Measurements from ENCODE around the gene ZMPSTE24.
"Not testable (repeated sequence)": the region's sequence is repeated elsewhere in the genome, so short reads cannot be mapped to it uniquely, and the experiment has no call there.

Gene ZMPSTE24

DNA sequence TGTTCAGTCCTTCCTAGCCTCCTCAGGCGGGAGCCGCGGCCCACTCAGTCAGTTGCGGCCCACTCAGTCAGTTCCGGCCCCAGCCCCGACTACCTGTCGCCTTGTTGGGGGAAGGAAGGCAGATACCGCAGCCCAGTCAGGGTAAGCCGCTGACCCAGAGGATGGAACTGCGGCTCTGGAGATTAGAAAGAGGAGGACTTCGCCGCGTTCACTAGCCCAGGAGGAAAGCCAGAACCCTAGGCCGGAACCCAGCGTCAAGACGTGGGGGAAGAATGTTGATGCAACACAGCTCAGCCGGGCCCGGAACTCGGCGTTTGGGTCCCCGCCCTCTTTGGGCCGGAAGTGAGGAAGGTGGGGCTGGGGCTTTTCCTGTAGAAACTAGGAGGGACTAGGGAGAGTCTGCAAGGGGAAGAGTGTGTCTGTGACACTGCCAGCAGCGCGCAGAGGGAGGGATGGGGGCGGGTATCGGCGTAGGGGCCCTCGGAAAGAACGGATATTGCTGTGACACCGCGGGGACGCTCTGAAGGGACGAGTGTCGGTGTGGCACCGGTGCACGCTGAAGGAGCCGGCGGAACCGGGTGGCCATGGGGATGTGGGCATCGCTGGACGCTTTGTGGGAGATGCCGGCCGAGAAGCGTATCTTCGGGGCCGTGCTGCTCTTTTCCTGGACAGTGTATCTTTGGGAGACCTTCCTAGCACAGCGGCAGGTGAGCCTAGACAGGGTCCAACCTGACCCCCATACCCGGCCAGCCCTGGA is at the start of gene ZMPSTE24:
Gene ZMPSTE24 (plus strand): TSS at position 549 of the 757 bp plus-strand sequence. CDS start 36 bp downstream, at position 585.
- DNase-seq = peak; percentile 95 to 96

DNA sequence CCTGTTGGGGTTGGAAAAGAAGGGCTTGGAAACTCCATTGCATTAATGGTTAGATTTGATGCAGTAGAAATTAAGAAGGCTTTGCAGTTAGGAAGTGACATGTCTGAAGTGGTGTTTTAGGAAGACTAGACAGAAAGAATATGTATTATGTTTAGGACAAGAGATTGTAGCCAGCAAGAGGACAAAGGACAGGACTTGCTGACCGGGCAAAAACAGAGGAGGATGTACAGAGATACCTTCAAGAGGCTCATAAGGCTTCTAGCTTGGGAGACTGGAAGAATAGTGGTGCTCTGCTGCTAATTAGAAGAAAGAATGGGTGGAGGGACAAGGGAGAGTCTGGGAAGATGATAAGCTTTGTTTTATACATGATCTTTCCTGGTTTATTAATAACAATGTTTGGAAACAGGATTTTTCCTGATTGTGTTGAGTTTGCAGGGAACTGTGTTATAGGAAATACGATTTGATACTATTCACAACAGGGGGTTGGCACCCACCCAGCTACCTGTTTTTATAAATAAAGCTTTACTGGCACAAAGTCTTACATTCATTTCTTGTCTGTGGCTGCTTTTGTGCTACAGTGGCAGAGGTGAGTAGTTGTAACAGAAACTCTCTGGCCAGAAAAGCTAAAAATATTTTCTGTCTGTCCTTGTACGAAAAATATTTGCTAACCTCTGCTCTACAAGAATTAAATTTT is 47.4 kb upstream of the ZMPSTE24 start:
- DNase-seq = no peak

DNA sequence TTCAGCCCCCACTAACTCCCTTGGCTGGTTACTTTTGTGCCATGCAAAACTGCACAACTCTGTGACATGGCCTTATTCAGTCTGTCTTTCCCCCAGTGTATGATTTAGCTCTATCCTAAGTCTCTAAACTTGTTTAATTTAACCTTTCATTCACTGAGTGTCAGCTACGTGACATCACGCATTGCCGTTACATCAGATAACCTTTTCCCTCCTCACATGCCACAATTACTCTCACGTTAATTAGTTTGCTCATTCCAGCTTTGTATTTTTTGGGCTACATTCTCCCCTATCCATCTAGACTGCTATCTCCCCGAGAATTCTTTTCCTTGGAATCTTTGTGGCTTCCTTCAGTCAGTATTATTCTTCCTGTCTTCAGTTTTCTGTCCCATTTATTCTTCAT is 39.7 kb upstream of the ZMPSTE24 start:
- no peak for DNase-seq

DNA sequence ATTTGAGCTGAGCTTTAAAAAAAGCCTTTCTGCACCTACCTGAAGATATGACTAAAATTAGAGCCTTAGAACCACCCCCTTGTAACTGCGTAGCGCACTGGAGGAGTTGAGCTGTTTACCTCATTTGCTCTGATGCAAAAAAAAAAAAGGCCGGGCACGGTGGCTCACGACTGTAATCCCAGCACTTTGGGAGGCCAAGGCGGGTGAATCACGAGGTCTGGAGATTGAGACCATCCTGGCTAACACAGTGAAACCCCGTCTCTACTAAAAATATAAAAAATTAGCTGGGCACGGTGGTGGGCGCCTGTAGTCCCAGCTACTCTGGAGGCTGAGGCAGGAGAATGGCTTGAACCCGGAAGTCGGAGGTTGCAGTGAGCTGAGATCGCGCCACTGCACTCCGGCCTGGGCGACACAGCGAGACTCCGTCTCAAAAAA is 36.5 kb upstream of the ZMPSTE24 start:
- DNase-seq = not testable (repeated sequence)

DNA sequence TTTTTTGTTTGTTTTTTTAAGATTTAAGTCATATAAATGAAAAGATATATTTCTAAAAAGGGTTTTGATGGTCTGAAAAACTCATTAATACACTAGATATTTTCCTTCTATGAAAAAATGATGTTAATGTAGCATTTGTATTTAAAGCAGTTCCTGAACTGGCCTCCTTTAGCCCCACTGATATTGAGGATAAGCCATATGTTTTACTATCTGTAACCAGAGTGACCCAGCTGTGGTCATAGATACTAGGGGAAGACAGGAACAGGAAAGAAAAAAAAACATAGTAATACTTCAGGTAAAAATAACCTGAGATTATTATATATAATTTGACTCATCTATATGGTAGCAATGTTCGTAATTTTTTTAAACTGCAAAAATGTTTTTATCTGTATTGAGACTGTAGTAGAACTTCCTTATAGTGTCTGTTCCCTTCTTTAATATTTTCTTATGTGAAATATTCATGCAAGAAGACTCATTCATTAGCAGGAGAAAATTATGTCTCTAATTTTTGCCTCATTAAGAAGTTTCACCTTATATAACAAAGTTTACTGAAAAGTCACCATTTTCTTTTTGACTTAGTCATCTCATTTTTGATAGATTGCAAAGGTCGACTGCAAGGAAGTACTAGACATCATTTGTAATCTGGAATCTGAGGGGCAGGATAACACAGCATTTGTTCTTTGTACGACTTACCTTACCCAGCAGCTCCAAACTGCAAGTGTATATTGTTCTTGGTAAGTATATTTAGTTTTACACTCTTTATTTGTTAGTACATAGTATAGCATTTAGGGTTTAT is 35.9 kb upstream of the ZMPSTE24 start:
- DNase-seq = no peak

DNA sequence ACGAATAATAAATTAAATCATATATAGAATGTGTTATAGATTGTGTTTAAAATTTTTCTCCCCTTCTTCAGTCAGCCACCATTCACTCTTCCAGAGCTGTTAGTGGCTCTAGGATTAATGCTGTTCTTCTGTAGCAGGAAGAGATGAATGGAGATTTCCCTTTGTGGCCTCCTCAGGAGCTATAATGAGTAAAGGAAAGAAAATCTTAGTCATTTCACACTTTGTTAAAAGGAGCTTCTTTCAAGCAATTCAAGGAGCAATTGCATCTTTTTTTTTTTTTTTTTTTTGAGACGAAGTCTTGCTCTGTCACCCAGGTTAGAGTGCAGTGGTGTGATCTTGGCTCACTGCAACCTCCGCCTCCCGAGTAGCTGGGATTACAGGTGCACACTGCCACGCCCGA is 34.0 kb upstream of the ZMPSTE24 start:
- no peak for DNase-seq

DNA sequence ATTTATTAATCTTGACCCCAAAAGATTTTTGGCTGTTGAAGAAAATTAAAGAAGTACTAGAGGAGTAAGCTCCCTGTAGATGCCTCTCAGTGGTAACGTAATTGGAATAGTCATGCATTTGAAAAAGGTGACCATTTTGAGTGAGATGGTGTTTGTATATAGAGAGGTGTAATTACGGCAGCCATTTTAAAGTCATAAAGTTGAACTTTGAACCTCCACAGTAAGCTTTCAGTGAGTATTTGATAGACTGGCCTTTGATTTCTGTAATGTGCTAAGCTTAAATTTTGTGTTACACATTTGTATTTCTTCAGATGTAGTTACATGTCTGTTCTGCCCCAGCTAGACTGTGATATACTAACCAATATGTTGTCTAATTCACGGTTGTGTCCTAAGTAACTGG is 31.8 kb upstream of the ZMPSTE24 start:
- no peak for DNase-seq

DNA sequence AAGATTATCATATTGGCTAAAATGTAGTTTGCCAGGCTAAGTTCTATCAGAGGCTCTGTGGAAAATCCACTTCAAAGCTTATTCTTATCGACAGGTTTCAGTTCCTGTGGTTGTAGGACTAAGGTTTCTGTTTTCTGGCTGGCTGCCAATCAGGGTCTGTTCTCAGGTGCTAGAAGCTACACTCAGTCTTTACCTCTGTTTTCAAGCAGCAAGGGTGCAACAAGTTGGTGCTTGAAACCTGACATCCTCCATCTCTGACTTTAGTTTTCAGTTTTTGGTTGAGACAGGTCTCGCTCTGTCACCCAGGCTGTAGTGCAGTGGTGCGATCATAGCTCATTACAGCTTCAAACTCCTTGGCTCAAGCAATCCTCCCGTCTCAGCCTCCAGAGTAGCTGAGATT is 25.6 kb upstream of the ZMPSTE24 start:
- DNase-seq = peak; percentile 22 to 30

DNA sequence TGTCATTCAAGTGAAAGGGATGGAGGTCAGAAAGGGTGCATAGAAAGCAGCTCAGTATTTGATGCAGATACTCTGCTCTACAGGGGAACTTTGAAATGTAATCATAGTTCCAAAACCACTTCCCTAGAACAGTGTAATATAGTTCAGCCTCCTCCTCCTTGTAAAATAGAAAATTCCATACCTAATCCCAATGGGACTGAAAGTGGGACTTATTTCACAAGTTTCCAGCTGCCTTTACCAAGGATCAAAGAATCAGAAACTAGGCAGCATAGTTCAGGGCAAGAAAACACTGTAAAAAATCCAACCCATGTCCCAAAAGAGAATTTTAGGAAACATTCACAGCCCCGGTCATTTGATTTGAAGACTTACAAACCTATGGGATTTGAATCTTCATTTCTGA is 18.4 kb upstream of the ZMPSTE24 start:
- no peak for DNase-seq

DNA sequence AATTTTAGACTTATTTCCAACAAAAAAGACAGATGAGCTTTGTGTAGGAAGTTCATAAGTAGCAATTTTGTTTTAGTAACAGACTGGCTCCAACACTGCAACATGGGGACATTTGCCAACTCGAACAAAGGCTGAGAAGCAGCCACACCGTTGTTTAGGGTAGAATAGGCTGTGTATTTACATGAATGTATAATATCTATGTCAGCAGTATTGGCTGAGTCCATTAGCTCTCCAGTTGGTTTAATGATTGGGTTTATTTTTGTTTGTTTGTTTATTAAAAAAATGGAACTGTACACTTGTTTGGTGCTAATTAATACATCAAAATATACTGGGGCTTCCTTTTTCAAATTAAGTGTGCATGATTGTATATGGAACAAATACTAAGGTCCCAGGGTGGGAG is 17.6 kb upstream of the ZMPSTE24 start:
- no peak for DNase-seq

DNA sequence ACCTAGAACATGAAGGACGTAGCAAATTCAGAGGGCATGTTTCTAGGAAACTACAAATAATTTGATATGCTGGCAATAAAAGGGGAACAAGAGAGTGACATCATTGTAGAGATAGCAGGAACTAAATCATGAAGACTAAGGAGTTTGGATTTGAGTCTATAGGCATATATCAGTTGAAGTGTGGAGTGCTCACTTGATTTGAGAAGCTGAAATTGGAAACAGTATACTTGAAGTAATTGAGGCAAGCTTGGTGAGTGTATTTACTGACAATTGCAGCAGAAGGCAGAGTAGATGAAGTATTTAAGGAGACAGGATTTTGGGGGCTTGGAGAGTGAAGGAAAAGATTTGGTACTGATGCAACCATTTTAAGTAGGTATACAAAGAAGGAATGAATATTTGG is 16.7 kb upstream of the ZMPSTE24 start:
- no peak for DNase-seq

DNA sequence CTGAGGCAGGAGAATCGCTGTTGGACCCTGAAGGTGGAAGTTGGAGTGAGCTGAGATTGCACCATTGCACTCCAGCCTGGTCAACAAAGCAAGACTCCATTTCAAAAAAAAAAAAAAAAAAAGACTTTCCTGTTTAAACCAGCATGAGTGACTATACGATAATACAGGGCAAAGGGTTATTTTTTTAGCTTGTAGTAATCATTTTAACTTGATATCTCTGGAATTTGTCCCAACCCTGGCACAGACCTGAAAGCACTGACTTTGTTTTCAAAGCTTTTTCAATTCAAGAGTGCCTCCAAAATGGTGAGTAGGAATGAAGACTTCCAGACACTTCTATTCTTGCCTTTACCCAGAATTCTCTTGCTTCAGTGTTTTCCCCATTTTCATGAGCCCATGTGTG is 14.7 kb upstream of the ZMPSTE24 start:
- DNase-seq = no peak

DNA sequence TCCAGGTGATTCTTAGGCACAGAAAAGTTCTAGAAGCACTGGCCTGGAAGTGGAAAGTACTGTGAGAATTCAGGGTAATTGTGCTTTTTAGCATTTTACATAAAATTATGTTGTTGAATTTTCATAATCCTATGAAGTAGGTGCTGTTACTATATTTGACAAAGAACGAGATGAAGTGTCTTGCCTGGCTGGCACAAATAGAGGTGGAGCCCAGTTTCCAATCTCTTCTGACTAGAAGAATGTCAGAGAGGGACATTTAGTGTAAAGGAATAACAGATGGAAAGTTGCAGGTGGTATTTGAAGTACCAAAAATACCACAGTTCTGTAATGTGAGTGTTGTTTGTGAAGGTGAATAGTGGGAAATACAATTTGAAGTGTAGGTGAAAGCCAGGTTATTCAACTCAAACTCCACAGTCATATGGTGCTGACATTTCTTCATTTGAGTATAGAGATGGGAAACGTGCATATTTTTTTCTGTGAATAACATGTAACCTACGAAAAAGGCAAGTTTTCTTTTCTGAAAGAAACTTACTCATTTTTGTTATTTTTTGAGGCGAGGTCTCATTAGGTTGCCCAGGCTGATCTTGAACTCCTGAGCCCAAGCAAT is 13.8 kb upstream of the ZMPSTE24 start:
- DNase-seq = no peak

DNA sequence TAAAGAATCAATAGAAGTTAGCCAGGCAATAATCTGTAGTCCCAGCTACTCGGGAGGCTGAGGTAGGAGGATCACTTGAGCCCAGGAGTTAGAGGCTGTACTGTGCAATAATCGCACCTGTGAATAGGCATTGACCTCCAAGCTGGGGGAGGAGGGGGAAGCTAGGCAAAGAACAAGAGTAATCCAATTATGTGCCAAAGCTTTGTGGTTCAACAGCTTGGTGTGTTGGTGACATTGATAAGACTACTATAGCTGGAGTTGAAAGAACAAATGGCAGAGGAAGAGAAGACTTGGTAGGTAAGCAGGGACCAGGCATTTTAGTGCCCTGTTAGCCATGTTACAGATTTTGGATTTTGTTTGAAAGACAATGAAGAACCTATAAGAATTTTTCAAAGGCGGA is 12.3 kb upstream of the ZMPSTE24 start:
- DNase-seq = no peak

DNA sequence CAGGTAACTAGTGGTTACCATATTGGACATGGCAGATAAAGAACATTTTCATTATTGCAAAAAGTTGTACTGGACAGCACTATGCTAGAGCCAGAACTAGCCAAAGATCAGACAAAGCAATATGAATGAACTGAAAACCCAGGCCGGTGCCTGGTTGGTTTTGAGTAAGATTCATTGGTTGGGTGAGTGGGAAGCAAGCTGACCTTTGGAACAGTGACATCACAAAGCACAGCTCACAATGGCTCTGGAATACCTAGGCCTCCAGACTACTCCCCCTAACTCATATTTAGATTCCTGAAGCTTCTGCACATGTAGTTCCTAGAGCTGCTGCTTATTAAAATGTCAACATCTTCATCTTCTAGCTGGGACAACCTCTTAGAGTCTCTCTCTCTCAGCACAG is 10.4 kb upstream of the ZMPSTE24 start, which contains the start of gene TMCO2:
Gene TMCO2 (plus strand): TSS at position 283 of the 400 bp plus-strand sequence. CDS start 57 bp downstream, at position 340.
- DNase-seq = no peak

DNA sequence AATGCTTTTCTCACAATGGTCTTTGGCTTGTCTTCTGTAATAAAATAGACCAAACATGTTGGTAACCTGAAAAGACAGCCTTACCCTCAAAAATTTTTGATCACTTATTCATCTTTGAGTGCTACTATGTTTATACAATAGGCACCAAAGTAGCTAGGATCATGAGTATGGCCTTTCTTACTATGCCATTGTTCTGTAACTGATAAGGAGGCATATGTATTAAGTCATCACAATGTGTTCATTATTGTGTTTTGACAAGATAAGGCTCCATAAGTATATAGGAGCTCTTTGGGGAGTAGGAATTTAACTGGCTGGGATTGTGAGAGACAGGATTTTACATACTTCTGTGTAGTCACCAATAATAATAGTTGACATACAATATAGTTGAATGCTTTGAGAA is 9.6 kb upstream of the ZMPSTE24 start:
- no peak for DNase-seq

DNA sequence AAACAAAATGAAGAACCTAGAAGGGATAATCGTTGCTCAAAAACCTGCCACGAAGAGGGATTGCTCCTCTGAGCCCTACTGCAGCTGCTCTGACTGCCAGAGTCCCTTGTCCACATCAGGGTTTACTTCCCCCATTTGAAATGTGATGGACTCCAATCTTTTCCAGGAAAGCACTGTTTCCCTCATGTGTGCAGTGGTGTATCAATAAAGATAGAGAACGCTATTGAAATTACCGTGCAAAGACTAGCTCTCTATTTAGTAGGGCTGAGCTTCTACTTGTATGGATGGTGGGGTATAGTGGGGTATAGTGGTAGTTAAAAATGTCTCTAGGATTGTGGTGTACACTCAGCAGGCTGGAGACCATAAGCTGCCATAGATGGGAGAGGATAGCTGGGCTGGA is 6.6 kb upstream of the ZMPSTE24 start:
- DNase-seq = no peak

DNA sequence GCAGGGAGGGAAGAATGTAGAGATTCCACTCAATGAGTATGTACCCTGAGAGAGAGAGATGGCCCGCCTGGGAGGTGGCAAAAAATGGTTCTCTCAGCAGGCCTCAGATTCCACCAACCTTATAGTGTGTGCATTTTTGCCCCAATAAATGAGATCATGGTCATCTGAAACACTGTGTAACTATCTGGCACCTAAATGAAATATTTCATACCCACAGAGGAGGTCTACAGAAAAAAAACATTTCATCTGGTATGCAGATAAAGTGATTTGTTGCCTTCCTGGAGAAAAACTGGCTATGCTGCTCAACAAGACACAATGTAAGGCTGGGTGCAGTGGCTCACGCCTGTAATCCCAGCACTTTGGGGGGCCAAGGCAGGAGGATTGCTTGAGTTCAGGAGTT is 5.4 kb upstream of the ZMPSTE24 start:
- no peak for DNase-seq

DNA sequence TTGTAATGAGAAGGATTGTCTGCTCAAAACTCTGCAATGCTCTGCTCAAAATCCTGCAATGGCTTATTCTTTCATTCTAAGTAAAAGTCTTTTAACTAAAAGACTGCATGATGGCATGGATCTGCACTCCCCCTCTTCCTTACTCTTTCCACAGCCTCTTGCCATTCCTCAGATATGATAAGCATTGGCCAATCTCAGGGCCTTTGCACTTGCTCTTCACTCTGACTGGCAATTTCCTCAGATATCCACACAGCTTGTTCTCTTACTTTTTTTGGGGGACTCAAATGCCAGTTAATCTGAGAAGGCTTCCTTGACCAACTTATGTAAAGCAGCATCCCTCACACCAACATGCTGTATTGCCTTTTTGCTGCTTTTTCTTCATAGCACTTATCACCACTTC is 2.8 kb upstream of the ZMPSTE24 start:
- no peak for DNase-seq

DNA sequence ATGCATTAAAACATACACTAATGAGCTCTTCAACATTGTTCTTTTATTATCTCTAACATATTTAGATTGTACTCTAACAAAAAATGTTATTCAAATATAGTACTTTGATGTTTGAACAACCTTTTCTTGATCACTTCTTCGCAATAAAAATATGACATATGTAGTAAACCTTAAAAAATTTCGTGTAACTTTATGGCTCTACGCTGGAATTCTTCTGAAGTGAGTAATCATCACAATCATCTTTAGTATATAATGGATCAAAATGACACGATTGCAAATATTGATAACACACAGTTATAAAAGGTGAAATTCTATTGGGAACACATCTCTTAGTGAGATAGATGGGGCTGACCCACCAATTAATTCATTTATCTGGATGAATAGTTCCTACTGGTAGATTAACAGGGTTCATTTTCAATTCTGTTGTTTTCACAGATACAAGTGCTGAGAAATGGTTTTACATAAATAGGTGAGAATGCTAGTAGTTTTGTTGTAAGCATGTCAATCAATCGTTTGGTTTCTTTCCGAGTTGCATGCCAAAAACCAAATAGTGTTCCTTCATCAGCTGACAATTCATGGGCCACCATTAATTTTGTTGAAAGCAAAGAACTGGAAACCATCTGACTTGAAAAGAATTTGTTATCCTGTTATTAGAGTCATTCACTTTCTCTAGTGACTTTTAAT is 1.5 kb upstream of the ZMPSTE24 start:
- DNase-seq = no peak

DNA sequence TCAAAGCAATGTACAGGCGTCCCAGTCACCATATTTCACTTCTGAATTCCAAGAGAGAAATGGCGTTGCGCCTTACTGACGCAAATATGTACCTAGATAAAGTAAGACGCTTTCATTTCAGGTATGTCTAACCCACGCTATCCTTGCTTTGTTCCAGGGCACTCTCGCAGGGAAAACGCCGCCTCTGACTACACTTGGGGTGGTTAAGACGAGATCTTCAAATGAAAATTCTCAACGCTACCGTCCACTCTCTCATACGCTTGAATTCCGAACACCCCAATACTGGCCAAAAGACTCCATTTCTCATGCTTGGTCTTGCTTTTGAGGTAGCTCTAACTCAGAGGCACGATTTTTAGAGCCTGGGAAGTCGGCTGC is 736 bp upstream of the ZMPSTE24 start:
- DNase-seq = no peak

DNA sequence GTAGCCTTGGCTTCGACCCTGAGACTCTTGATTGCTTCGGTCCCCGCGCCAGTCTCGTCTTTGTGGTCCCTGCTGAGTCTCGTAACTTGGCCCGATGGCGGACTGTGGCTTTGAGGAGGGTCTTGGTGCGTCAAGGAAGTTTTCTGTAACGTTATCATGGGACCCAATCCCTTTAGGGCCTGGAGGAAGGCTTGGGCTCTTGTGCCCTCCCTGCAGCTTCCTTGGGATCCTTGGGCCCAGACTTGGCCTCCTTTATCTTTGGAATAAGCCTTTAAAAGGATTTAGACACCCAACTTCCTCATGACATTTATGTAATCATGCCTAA is 371 bp downstream of the ZMPSTE24 start:
- no peak for DNase-seq

DNA sequence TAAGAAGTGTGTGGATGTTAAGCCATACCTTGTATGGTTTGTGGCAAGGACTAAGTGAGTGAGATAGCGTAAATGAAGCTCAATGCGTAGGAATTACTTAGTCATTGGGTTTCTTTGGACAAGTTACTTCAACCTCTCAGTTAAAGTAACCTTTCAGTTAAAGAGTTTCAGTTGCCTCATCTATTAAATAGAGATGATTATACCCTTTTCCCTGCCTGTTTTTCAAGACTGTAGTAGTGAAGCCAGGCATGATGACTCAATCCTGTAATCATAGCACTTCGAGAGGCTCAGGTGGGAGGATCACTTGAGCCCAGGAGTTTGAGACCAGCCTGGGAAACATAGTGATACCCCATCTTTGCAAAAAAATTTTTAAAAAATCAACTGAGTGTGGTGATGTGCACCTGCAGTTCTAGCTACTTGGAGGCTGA is 6.3 kb downstream of the ZMPSTE24 start:
- no peak for DNase-seq

Data from activated CD4-positive, alpha-beta T cell treated with anti-CD3 and anti-CD28 coated beads, Interleukin-2, amount 50 U/mL, for 4 hours (primary cell).